Measurements from ENCODE around the gene CERT1.

Gene CERT1

DNA sequence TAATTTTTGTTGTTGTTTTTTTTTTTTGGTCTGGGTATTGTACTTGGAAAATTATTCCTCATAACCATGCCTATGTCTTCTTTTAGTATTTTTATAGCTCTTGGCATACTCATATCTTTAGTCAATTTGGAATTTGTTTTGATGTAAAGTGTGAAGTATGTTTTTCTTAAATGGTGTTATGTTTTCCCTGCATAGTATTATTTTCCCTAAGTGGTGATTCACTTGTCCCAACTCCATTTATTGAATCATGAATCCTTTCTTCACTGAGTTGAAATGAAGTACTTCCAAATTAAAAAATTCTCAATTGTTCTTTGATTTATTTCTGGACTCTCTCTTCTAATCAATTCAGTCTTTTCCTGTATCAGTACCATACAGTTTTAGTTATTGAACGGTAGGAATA, 46.8 kb upstream of the CERT1 start:
- ChIA-PET CTCF (no interaction called here), POLR2A (no interaction called here)

DNA sequence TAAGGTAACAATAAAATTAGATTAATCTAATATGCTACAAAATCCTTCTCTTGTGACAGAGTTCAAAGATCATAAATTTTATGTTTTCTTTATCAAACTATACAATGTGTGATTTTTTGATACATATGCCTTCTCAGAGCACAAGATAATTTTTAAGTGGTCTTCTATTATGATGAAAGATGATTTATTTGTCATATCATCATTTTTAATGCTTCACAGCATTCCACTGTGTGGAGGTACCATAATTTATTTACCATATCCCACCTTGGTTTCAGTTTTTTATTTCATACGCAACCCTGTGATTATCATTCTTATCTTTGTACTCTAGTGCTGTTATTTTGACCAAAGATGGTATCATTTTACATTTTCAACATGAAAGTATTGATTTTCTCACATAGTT, 41.9 kb upstream of the CERT1 start:
- TF ChIP-seq GLIS2 (tag by site-specific recombination; IDR thresholded peaks at IDR 0.05) (no peak), INSM2 (tag by site-specific recombination; IDR thresholded peaks at IDR 0.05) (no peak), SP7 (tag by site-specific recombination; IDR thresholded peaks at IDR 0.05) (peak; percentile 56; the same call in 1 of the 2 replicates)
- Histone ChIP-seq H3K4me1 (ENCODE audit: control insufficient read depth, insufficient read depth, low read length) (no peaks in the 10 kb centered on the region), H3K9me3 (ENCODE audit: control insufficient read depth, insufficient read depth, low read depth, low read length) (no peaks in the 10 kb centered on the region), H3K36me3 (ENCODE audit: control insufficient read depth in 2 of 2, insufficient read depth in 1 of 2, low read length in 2 of 2) (peaks cover 7 to 40% of the 10 kb centered on the region in 2 experiments; a peak in 2 of 3 replicates), H3K4me3 (ENCODE audit: low read depth, low read length) (no peak overlapping the region), H3K27ac (ENCODE audit: extremely low read depth, low read depth, low read length) (no peak overlapping the region)
- ChIA-PET POLR2A (no interaction called here), CTCF (no interaction called here)

More for the DNA sequence above, 46.8 kb upstream of the CERT1 start:
- H3K27ac ChIP-seq (ENCODE audit: extremely low read depth, low read depth, low read length) = no peak overlapping the region
- H3K9me3 ChIP-seq (ENCODE audit: control insufficient read depth, insufficient read depth, low read depth, low read length) = no peaks in the 10 kb centered on the region
- no peaks in the 10 kb centered on the region for H3K4me1 ChIP-seq (ENCODE audit: control insufficient read depth, insufficient read depth, low read length)
- H3K4me3 ChIP-seq (ENCODE audit: low read depth, low read length) = no peak overlapping the region
- no peak for TF ChIP-seq ZNF830 (tag by site-specific recombination; IDR thresholded peaks at IDR 0.05; ENCODE audit: low read depth)
- TF ChIP-seq, protein P1, sequence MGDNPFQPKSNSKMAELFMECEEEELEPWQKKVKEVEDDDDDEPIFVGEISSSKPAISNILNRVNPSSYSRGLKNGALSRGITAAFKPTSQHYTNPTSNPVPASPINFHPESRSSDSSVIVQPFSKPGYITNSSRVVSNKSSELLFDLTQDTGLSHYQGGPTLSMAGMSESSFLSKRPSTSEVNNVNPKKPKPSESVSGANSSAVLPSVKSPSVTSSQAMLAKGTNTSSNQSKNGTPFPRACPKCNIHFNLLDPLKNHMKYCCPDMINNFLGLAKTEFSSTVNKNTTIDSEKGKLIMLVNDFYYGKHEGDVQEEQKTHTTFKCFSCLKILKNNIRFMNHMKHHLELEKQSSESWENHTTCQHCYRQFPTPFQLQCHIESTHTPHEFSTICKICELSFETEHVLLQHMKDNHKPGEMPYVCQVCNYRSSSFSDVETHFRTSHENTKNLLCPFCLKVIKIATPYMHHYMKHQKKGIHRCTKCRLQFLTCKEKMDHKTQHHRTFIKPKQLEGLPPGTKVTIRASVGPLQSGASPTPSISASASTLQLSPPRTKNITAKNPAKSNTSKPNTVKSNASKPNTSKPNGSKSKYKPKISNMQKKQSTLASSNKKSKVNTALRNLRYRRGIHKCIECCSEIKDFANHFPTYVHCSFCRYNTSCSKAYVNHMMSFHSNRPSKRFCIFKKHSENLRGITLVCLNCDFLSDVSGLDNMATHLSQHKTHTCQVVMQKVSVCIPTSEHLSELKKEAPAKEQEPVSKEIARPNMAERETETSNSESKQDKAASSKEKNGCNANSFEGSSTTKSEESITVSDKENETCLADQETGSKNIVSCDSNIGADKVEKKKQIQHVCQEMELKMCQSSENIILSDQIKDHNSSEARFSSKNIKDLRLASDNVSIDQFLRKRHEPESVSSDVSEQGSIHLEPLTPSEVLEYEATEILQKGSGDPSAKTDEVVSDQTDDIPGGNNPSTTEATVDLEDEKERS (tag by site-specific recombination; IDR thresholded peaks at IDR 0.05) = no peak
- no peak for TF ChIP-seq ZNF670 (tag by site-specific recombination; IDR thresholded peaks at IDR 0.05; ENCODE audit: low read depth)
- H3K36me3 ChIP-seq (ENCODE audit: control insufficient read depth in 2 of 2, insufficient read depth in 1 of 2, low read length in 2 of 2) = peaks cover 7 to 27% of the 10 kb centered on the region in 2 experiments; a peak in 2 of 3 replicates

- CTCF ChIA-PET = no interaction called here
- Histone ChIP-seq H3K9me3 (ENCODE audit: control insufficient read depth, insufficient read depth, low read depth, low read length) (no peaks in the 10 kb centered on the region), H3K36me3 (ENCODE audit: control insufficient read depth in 2 of 2, insufficient read depth in 1 of 2, low read length in 2 of 2) (peaks cover 7 to 39% of the 10 kb centered on the region in 2 experiments; a peak in 2 of 3 replicates), H3K4me1 (ENCODE audit: control insufficient read depth, insufficient read depth, low read length) (no peaks in the 10 kb centered on the region), H3K27ac (ENCODE audit: extremely low read depth, low read depth, low read length) (no peak overlapping the region), H3K4me3 (ENCODE audit: low read depth, low read length) (no peak overlapping the region)
- POLR2A ChIA-PET = no interaction called here
- TF ChIP-seq ZNF600 (tag by site-specific recombination; IDR thresholded peaks at IDR 0.05) (no peak), ZNF670 (tag by site-specific recombination; IDR thresholded peaks at IDR 0.05; ENCODE audit: low read depth) (no peak), ZNF132 (tag by site-specific recombination; IDR thresholded peaks at IDR 0.05; ENCODE audit: borderline replicate concordance) (no peak), ZBTB6 (tag by site-specific recombination; IDR thresholded peaks at IDR 0.05) (no peak), FEZF1 (tag by site-specific recombination; IDR thresholded peaks at IDR 0.05) (no peak), YY1 (tag by site-specific recombination; IDR thresholded peaks at IDR 0.05) (no peak), ZNF701 (tag by site-specific recombination; IDR thresholded peaks at IDR 0.05) (no peak), ZNF660 (tag by site-specific recombination; IDR thresholded peaks at IDR 0.05) (no peak), KLF10 (tag by site-specific recombination; IDR thresholded peaks at IDR 0.05) (no peak), YY2 (tag by site-specific recombination; IDR thresholded peaks at IDR 0.05) (no peak), ZNF146 (tag by site-specific recombination; IDR thresholded peaks at IDR 0.05) (no peak), GLI4 (tag by site-specific recombination; IDR thresholded peaks at IDR 0.05) (no peak), ZNF530 (tag by site-specific recombination; IDR thresholded peaks at IDR 0.05; ENCODE audit: low read depth) (no peak)
These were observed 41.3 kb upstream of the CERT1 start for GRCh38 chr5:75552764-75553163.

All from HEK293 (cell line).